HG02970 (cell line): Measurements from ENCODE around the gene PKN3.
A peak's percentile ranks its signal among the peaks of the same experiment; 100 is the strongest.
"Not testable (repeated sequence)": the region's sequence is repeated elsewhere in the genome, so short reads cannot be mapped to it uniquely, and the experiment has no call there.

Experiments
- ATAC-seq: cut with Tn5 transposase; IDR thresholded peaks from one replicate; pipeline ENCODE4 v1.9.1; 2021; ENCODE audit warnings: mild to moderate bottlenecking, moderate library complexity, moderate number of reproducible peaks; ENCODE audit not compliant: unreplicated experiment, low FRiP score

The PKN3 gene

GRCh38 chr9:128702445-128702948, at the start of gene PKN3:
PKN3 (plus strand) TSS chr9:128702503; CDS start chr9:128702916, 413 bp downstream.
- ATAC-seq, result peak; percentile 55

GRCh38 chr9:128653908-128654307, 48.4 kb upstream of the PKN3 start:
- ATAC-seq, result no peak

- ATAC-seq, result no peak
Observed at GRCh38 chr9:128654481-128654880, 47.8 kb upstream of the PKN3 start.

- ATAC-seq, result peak; percentile 64
Observed at GRCh38 chr9:128656416-128657343, 45.6 kb upstream of the PKN3 start, which contains the start of gene DYNC2I2. DYNC2I2 (minus strand) TSS chr9:128656847; CDS start chr9:128656726, 121 bp downstream.

- no peak for ATAC-seq
Observed at GRCh38 chr9:128657344-128657704, 45.0 kb upstream of the PKN3 start.

GRCh38 chr9:128657796-128658195, 44.5 kb upstream of the PKN3 start:
- ATAC-seq, result no peak

- not testable (repeated sequence) for ATAC-seq
Observed at GRCh38 chr9:128666481-128666941, 35.8 kb upstream of the PKN3 start.

- no peak for ATAC-seq
Observed at GRCh38 chr9:128669786-128670185, 32.5 kb upstream of the PKN3 start.

- no peak for ATAC-seq
Observed at GRCh38 chr9:128675382-128675781, 26.9 kb upstream of the PKN3 start.

- ATAC-seq, result no peak
Observed at GRCh38 chr9:128677794-128678193, 24.5 kb upstream of the PKN3 start.

GRCh38 chr9:128683340-128684064, 18.8 kb upstream of the PKN3 start:
- ATAC-seq, result no peak

GRCh38 chr9:128684065-128684324, 18.3 kb upstream of the PKN3 start:
- ATAC-seq, result no peak

GRCh38 chr9:128684325-128685199, 17.7 kb upstream of the PKN3 start:
- no peak for ATAC-seq

GRCh38 chr9:128685636-128686489, 16.4 kb upstream of the PKN3 start:
- no peak for ATAC-seq

GRCh38 chr9:128687453-128687852, 14.8 kb upstream of the PKN3 start:
- ATAC-seq, result no peak

- ATAC-seq, result peak; percentile 75
Observed at GRCh38 chr9:128688501-128689292, 13.6 kb upstream of the PKN3 start, which contains the start of gene SET. SET (plus strand) TSS chr9:128689222; CDS start chr9:128689583, 361 bp downstream.

GRCh38 chr9:128689293-128689774, 13.0 kb upstream of the PKN3 start:
- peak; percentile 12 for ATAC-seq
